Endometrial microvascular endothelial cells (primary cell): ENCODE measurements around the gene KRTAP5-6. TPM values are rescaled to one million over a fixed set of nuclear protein-coding genes. Genes with fewer than 3 reads are reported as not detected.

ENCODE experiments used
- in situ Hi-C: cut with HindIII; loops from 2 replicates; pipeline ENCODE4 v1.10.0; 2017; ENCODE audit warnings: low sequenced_read_pairs, low pct_unique_long_range_greater_than_20kb; ENCODE audit errors: inconsistent ontology term
- total RNA-seq: library from RNA; depleted of rRNA; stranded (reverse); fragments of >200 nt; gene quantifications from one replicate; pipeline ENCODE4 v1.2.3, GENCODE V29; 2015; ENCODE audit errors: inconsistent ontology term

Gene KRTAP5-6
- total RNA-seq, 1 donor from 2014 or later, result not detected

- in situ Hi-C loops, result no loop called here
These were observed 45.4 kb downstream of the KRTAP5-6 start for GRCh38 chr11:1742371-1742770.

- in situ Hi-C loops, result no loop called here
These were observed 46.0 kb downstream of the KRTAP5-6 start for GRCh38 chr11:1742869-1743584.

- in situ Hi-C loops, result no loop called here
These were observed 46.7 kb downstream of the KRTAP5-6 start for GRCh38 chr11:1743585-1744136.

- in situ Hi-C loops, result no loop called here
These were observed 47.3 kb downstream of the KRTAP5-6 start for GRCh38 chr11:1744137-1744886.

- in situ Hi-C loops, result no loop called here
These were observed 48.1 kb downstream of the KRTAP5-6 start for GRCh38 chr11:1744891-1745700.

- in situ Hi-C loops, result no loop called here
These were observed 48.8 kb downstream of the KRTAP5-6 start for GRCh38 chr11:1745701-1746320.

GRCh38 chr11:1746511-1746931 is 49.5 kb downstream of the KRTAP5-6 start:
- in situ Hi-C loops, result no loop called here

- in situ Hi-C loops, result no loop called here
These were observed 50.2 kb downstream of the KRTAP5-6 start for GRCh38 chr11:1746956-1747752.

Other genes with a start within 250 kb of the KRTAP5-6 start
- 20.7 TPM for gene MOB2, start 210.4 kb upstream of the KRTAP5-6 start, total RNA-seq
- 11.0 TPM for gene DUSP8, start 124.9 kb upstream of the KRTAP5-6 start, total RNA-seq
- gene KRTAP5-1, start 111.9 kb upstream of the KRTAP5-6 start, total RNA-seq, result not detected
- gene KRTAP5-2, start 98.9 kb upstream of the KRTAP5-6 start, total RNA-seq, result not detected
- gene KRTAP5-3, start 88.7 kb upstream of the KRTAP5-6 start, total RNA-seq, result not detected
- gene KRTAP5-4, start 75.1 kb upstream of the KRTAP5-6 start, total RNA-seq, result not detected
- not detected for gene KRTAP5-5, start 67.4 kb upstream of the KRTAP5-6 start, total RNA-seq
- not detected for gene IFITM10, start 53.4 kb downstream of the KRTAP5-6 start, total RNA-seq
- 232 TPM for gene CTSD, start 66.7 kb downstream of the KRTAP5-6 start, total RNA-seq
- not detected for gene SYT8, start 137.8 kb downstream of the KRTAP5-6 start, total RNA-seq
- not detected for gene TNNI2, start 141.8 kb downstream of the KRTAP5-6 start, total RNA-seq
- not detected for gene LSP1, start 155.9 kb downstream of the KRTAP5-6 start, total RNA-seq
- not detected for gene PRR33, start 194.7 kb downstream of the KRTAP5-6 start, total RNA-seq
- gene TNNT3, start 222.5 kb downstream of the KRTAP5-6 start, total RNA-seq, result not detected